Islet precursor cell (in vitro differentiated cells): ENCODE measurements around the gene OR6B3.

Experiments
- DNase-seq: peaks from one replicate; pipeline ENCODE4 v3.0.0-alpha.2; 2018

OR6B3 gene

GRCh38 chr2:240043279-240043989 lies 9.9 kb downstream of the OR6B3 start:
- DNase-seq = no peak

- no peak for DNase-seq
Observed at GRCh38 chr2:240042740-240043139, 10.6 kb downstream of the OR6B3 start.

GRCh38 chr2:240041363-240041762 lies 12.0 kb downstream of the OR6B3 start:
- DNase-seq = no peak

GRCh38 chr2:240037358-240037757 lies 16.0 kb downstream of the OR6B3 start:
- DNase-seq = no peak

- peak; percentile 49 for DNase-seq
Observed at GRCh38 chr2:240033330-240033678, 20.0 kb downstream of the OR6B3 start.

- no peak for DNase-seq
Observed at GRCh38 chr2:240032406-240033329, 20.7 kb downstream of the OR6B3 start.

- DNase-seq = no peak
Observed at GRCh38 chr2:240030379-240031094, 22.8 kb downstream of the OR6B3 start, which contains the start of gene OR6B2. Gene OR6B2, minus strand, starts transcription at chr2:240030429. Its CDS starts 0 bp downstream, at chr2:240030429.

- no peak for DNase-seq
Observed at GRCh38 chr2:240024766-240025165, 28.6 kb downstream of the OR6B3 start.

- no peak for DNase-seq
Observed at GRCh38 chr2:240023792-240024191, 29.5 kb downstream of the OR6B3 start.

GRCh38 chr2:240021488-240022104 lies 31.7 kb downstream of the OR6B3 start:
- peak; percentile 92 for DNase-seq

- no peak for DNase-seq
Observed at GRCh38 chr2:240018071-240018750, 35.1 kb downstream of the OR6B3 start.

- DNase-seq = no peak
Observed at GRCh38 chr2:240014327-240014726, 39.0 kb downstream of the OR6B3 start.

GRCh38 chr2:240013343-240013742 lies 40.0 kb downstream of the OR6B3 start:
- DNase-seq = no peak

GRCh38 chr2:240002983-240003382 lies 50.3 kb downstream of the OR6B3 start:
- DNase-seq = no peak

- no peak for DNase-seq
Observed at GRCh38 chr2:240000671-240001070, 52.6 kb downstream of the OR6B3 start.

- DNase-seq = no peak
Observed at GRCh38 chr2:239997686-239998409, 55.5 kb downstream of the OR6B3 start.
